Non-pigmented ciliary epithelial cell (primary cell): ENCODE results near the gene AUTS2.
"Not testable (repeated sequence)": the region's sequence is repeated elsewhere in the genome, so short reads cannot be mapped to it uniquely, and the experiment has no call there.

ENCODE experiments used
- DNase-seq: peaks from one replicate; pipeline ENCODE4 v3.0.0-alpha.2; 2010; ENCODE audit warnings: low read depth

Gene AUTS2

DNA sequence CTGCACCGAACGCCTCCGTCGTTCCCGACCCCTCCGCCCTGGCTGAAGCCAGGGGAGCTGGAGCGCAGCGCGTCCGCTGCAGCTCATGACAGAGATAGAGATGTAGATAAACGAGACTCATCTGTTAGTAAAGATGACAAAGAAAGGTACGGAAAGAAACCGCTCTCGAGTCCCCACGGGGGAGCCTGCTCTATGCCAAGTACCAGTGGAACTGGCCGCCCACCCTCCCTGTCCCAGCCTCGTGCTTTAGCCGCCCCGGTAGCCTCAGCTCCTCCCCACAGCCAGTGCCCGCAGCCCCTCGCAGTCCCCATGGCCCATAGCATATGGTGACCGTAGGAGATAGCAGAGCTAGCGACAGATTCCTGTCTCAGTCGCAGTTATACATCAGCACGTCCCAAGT lies 1189.0 kb downstream of the AUTS2 start:
- no peak for DNase-seq

DNA sequence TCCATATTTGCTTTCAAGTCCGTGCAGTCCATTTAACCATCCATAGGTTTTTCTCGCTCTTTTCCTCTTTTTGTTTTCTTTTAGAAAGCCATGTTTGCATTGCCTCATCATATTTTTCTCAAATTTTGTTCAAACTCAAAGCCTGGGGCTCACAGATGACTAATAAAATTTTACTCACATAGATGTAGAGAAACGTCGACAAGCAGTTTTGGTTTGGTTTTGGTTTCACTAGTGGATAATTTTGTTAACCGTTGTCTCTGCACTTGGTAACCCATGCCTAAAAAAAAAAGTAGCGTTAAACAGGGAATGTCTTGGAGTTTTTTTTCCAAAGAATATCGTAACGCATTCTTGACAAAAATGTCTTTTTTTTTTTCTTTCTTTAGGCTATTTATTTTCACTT lies 1189.5 kb downstream of the AUTS2 start:
- no peak for DNase-seq

DNA sequence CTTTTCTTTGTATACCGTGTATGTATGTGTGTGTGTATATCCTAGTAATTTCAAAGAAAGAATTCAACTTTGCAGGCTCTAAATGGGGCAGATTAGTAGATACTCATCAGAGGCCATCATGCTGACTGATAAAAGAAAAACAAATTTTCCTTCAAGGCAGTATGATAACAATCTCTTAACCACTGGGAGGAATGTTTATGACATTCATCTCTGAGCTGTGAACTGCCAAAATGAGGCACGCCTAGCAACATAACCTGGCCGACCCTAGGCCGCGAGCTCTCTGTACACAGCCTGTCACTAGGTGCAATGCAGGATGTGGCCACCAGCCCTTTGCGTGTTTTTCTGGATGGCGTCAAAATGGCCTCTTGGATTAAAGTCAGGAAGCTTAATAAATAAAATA lies 1190.0 kb downstream of the AUTS2 start:
- DNase-seq: no peak

DNA sequence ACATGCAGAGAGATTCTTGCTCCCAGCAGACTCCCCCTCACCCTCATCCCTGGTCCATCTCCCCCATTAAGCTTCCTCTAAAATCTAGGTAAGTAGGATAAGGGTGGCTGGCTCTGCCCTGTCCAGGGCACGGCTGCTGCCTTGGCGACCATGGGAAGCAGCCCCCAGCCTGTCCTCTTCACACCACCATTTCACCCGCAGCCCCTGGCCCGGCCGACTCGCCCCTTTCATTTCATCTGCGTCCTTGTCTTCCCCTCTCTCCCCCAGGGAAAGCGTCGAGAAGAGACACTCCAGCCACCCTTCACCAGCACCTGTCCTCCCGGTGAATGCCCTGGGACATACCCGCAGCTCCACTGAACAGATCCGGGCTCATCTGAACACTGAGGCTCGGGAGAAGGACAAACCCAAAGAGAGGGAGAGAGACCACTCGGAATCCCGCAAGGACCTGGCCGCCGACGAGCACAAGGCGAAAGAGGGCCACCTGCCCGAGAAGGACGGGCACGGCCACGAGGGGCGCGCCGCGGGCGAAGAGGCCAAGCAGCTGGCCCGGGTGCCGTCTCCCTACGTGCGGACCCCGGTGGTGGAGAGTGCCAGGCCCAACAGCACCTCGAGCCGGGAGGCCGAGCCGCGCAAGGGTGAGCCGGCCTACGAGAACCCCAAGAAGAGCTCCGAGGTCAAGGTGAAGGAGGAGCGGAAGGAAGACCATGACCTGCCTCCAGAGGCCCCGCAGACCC lies 1191.4 kb downstream of the AUTS2 start:
- DNase-seq: no peak

DNA sequence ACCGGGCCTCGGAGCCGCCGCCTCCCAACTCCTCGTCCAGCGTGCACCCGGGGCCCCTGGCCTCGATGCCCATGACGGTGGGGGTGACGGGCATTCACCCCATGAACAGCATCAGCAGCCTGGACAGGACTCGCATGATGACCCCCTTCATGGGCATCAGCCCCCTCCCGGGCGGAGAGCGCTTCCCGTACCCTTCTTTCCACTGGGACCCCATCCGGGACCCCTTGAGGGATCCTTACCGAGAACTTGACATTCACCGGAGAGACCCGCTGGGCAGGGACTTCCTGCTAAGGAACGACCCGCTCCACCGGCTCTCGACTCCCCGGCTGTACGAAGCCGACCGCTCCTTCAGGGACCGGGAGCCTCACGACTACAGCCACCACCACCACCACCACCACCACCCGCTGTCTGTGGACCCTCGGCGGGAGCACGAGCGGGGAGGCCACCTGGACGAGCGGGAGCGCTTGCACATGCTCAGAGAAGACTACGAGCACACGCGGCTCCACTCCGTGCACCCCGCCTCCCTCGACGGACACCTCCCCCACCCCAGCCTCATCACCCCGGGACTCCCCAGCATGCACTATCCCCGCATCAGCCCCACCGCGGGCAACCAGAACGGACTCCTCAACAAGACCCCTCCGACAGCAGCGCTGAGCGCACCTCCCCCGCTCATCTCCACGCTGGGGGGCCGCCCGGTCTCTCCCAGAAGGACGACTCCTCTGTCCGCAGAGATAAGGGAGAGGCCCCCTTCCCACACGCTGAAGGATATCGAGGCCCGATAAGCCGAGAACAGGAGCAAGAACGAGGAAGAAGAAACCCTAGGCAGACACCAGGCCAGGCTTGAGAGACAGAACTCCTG lies 1192.2 kb downstream of the AUTS2 start:
- DNase-seq: no peak

DNA sequence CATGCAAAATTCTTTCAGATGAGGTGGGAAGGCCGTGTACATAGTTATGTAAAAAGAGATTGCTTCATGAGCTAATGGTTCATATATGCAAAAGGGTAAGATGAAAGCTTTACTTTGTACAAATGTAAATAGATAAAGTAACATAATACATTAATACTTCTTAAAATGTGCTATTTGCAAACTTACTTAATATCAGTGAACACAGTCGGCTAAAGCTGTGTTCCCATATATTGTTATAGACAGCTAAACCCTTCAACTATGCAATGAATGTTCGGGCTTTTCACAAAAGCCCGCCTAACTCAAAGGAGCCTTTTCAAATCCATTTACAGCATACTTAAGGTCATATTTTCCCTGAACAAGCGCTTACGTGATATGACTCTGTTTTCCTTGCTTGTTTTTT lies 1193.1 kb downstream of the AUTS2 start:
- DNase-seq: no peak

DNA sequence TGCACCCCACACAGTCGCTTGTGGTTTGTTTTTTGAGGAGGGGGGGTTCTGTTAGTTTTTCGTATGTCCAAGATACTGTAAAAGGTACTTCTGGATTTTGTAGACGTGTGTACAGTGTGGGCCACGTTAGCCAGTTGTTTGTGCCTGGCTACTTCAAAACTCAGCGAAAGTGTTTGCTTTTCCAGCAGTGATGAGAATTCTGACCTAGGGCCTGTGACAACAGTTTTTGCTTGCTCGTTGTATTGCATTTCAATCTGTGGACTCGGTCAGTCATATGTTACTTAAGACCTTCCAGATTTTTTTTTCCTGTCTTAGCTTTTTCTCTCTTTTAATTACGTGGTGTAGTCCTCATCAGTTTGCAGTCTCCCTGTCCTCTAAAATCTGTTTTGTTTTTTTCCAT lies 1194.8 kb downstream of the AUTS2 start:
- no peak for DNase-seq

DNA sequence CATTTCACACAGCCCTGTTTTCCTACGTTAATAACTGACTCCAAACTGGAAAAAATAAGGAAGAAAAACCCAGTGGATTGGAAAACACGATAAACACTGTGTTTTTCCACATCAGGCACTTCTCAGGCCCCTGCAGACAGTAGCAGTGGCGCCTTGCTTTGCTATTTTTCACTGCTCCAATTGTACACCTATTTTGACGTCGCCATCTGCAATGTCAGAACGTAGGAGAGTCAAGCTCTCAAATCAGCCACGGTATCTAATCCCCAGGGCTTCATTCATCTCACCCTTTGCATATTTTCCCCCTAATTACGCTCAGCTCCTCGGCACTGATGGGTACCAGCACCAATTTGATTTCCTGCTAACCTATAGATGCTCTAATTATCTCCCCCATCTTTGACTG lies 1195.5 kb downstream of the AUTS2 start:
- no peak for DNase-seq

DNA sequence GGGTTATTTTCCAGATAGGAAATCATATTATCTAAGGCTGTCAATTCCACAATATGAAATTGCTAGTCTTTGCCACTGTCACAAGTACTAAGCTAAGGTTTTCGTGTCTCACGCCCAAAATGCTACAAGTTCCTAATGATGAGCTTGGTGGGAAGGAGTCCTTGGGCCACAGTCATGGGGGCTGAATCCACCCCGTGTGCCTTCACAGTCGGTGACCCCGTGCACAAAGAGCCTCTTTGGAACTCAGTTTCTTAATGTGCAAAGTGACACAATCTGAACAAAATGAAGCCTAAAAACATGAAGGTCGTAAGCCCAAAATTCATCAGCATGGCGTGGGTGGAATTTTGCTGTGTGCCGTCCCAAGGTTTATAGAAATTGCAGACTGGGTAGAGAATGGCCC lies 1196.7 kb downstream of the AUTS2 start:
- DNase-seq: no peak

DNA sequence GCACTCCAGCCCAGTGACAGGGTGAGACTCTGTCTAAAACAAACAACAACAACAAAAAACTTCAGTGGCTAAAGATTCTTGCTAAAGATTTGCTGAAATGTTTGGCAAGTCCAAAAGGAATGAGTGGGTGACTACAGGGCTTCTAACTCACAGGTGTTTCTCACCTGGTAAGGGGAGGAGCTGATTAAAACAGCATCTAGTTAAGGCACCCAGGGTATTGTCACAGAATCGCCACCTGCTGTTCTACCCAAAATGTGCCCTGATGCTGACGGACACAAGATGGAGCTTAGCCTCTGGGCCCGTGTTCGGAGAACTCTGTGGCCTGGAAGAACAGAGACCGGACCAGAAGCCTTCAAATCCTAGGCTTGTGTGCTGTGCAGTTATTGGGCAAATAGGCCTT lies 1197.7 kb downstream of the AUTS2 start:
- DNase-seq: no peak

DNA sequence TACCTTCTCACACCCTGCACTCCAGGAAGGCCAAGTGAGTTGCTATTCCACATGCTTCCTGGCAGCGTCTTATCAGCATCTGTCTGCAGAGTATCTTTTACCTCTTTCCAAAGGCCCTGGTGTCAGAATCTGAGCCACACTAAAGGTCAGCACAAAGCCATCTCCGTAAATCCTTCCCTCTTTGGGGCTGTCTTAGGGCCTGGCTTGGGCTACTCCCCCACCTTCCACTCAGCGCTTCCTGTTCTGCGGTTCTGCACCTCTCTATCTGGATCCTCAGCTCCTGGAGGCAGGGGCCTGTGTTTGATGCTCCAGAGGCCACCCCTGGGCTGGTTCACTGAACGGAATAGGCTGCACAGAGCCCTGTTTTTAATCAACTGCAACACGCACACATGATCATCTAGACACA lies 1198.8 kb downstream of the AUTS2 start:
- DNase-seq: no peak

DNA sequence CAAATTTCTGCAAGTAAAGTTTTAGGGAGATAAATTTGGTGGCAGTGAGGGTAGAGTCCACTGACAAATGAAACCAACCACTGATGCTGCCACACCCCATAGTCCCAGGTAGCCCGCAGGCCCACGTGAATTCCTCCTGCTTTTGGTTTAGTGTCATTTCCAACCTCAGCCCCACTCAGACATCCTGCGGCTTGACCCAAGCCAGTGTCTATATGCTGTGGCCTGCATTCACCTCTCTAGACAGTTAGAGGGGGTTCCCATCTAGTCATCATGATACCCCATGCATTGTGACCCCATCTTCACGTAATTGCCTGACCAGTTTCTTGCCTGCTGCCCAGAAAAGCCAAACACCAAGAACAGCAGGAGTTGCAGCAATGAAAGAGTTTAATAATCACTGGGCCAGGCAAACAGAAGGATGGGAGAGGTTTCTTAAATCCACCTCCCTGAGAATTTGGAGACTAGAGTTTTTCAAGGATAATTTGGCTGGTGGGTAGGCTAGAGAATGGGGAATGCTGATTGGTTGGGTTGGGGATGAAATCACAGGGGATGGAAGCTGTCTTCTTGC lies 1201.6 kb downstream of the AUTS2 start:
- no peak for DNase-seq

DNA sequence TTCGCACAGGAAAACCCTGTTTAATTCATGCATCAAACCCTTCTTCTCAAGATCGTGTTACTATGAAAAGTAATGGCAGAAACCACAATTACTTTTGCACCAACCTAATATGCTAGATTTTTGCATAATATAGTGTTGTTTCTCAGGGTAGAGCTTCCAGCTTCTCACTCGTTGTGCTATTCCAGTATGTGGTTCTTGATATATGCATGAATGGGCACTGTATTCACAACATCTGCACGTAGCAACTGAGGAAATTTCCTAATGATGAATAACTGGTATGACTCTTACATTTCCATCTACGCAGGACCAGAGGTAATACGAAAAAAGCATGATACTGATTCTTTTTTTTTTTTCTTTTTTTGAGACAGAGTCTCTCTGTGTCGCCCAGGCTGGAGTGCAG lies 1207.1 kb downstream of the AUTS2 start:
- peak; percentile 30 for DNase-seq

DNA sequence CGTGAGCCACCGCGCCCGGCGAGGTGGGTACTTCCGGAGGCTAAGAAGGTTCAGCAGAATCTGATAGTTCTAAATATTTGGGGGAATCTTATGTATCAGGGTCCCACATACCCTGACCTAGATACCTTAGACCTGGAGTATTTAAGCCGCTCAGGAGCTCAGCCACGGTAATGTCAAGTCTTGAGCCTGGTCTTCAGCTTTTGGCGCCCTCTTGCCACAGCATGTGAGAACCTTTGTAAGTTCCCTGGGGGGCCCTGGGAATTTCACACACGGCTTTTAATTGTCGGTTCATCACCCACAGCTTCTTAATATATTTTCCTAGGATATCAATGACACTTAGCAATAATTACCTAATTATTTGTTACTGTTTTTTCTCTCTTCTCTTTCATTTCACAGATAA lies 1209.4 kb downstream of the AUTS2 start:
- no peak for DNase-seq

DNA sequence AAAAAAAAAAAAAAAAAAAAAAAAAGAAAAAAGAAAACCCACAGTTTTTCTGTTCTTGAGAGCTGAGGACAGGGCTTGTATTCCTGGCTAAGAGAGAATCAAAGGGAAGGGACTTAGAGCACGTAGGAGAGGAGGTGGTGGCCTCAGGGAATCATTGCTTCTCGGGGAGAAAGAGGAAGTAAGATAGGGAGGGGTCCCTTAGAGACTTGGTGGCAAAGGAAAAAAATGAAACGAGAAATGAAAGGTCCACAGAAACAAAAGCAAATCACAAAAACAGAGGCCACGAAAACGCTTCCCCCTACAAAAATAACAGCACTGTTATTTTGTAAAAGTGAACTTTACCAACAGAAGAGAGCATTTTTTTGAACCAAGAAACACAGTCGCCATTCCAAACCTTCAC lies 1210.6 kb downstream of the AUTS2 start:
- no peak for DNase-seq

DNA sequence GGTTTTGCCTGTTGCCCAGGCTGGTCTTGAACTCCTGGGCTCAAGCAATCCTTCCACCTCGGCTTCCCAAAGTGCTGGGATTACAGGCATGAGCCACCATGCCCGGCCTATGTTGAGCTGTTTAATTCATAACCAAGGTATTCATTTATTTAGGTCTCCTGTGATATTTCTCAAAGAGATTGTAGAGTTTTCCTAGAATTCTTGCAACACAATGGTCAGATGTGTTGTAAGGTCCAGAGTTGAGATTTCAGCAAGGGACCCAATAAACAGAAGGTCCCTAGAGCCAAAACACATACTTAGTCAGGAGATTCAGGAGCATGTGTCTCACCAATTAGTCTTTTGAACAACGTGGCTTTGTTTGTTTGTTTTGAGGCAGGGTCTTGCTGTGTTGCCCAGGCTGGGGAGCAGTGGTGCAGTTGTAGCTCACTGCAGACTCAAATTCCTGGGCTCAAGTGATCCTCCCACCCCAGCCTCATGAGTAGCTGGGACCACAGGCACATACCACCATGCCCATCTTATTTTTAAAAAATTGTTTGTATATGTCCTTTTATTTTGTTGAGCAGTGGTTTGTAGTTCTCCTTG lies 1212.4 kb downstream of the AUTS2 start:
- DNase-seq: no peak

DNA sequence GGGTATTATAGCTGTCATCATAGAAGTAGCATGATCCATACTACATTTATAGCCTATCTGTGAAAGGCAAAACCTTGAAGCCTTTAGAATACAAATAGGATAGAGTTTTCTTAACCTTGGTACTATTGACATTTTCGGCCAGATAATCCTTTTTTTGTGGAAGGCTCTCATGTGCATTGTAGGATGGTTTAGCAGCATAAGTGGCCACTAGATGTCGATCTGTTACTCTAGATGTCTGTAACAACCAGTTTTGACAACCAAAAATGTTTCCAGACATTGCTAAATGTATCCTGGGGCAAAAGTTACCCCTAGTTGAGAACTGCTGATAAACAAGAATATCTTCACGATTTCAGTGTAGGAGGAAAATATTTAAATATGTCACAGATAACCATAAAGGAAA lies 1214.2 kb downstream of the AUTS2 start:
- no peak for DNase-seq

DNA sequence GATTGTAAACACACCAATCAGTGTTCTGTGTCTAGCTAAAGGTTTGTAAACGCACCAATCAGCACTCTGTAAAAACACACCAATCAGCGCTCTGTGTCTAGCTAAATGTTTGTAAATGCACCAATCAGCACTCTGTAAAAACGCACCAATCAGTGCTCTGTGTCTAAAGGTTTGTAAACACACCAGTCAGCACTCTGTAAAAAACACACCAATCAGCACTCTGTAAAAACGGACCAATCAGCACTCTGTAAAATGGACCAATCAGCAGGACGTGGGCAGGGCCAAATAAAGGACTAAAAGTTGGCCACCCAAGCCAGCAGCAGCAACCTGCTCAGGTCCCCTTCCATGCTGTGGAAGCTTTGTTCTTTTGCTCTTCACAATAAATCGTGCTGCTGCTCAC lies 1224.2 kb downstream of the AUTS2 start:
- DNase-seq: not testable (repeated sequence)

DNA sequence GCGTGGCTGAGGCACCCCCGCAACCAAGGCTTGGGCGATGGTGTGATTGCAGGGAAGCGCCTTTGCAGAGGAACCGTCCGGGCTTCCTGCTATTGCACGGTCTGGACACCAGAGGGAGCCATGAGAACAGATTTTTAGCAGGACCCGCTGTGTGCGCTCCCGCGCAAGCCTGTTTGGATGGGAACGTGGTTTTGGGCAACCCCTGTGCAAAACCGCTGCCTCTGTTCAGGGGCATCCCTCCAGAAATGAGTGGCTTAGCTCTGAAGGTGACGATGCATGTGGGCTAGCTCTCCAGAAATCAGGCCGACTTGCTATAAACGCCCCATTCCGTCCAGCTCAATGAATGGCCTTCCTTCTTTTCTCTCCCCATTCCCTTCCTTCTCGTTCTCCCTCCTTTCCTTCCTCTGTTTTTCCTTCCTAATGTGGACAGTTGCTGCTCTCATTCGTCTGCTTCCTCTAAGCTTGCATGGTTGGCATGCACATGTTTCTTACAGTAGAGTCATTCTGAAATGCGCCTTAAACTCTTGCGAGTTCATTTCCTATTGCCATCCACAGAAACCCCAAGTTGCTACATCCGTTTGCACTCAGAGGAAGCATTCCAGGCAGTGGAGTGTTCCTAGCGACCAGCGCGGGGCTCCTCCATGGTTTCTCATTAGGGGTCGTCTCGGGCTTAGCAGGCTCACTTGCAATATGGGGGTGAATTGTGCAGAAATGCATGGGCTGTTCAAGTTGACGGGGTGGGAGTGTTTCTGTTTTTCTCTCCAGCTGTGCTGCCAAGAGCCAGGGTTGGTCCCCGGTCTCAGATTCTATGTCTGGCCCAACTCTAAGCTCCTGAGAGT lies 1231.2 kb downstream of the AUTS2 start:
- peak; percentile 8 for DNase-seq

DNA sequence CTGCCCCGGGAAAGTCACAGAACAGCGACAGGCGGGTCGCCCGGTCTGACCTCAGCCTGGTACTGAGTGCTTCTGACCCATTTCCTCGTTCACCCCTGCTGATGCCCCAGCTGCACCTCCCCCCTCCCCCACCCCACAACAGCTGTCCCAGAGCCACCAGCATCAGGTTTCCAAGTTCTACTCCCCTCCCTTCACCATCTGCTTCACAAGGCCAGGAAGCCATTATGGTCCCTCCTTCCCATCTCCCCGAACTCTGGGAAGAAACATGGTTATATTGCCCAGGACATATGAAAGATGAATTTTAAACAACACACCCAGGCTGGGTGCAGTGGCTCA lies 1231.8 kb downstream of the AUTS2 start:
- no peak for DNase-seq

DNA sequence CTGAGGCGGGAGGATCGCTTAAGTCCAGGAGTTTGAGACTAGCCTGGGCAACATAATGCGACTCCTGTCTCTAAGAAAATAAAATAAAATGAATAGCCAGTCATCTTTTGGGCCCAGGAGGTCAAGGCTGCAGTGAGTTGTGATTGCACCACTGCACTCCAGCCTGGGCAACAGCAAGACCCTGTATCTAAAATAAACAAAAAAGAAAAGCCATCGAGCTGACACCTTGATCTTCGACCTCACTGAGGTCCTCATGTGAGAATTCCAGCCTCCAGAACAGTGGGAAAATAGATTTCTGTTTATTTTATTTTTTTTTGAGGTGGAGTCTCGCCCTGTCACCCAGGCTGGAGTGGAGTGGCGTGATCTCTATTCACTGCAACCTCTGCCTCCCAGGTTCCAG lies 1232.2 kb downstream of the AUTS2 start:
- no peak for DNase-seq

DNA sequence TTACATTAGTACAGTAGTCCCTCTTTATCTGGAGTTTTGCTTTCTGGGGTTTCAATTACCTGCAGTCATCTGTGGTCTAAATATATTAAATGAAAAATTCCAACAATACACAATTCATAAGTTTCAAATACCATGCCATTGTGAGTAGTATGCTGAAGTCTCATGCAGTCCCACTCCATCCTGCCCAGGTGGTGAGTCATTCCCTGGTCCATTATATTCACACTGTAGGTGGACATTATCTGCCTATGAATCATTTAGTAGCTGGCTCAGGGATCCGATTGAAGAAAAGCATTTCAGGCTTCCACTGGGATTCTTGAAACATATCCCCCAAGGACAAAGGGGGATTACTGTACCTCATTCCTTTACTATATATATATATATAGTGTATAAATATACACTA lies 1235.5 kb downstream of the AUTS2 start:
- DNase-seq: peak; percentile 81
